ENCODE measurements around the gene SAP30BP. TPM values are rescaled to one million over a fixed set of nuclear protein-coding genes. Genes with fewer than 3 reads are reported as not detected.

The SAP30BP gene
- total and polyA plus RNA-seq, 2 of the 8 experiments (the other 6 are each of a cell fraction or from before 2014, with no cell fraction given), result 63.3 to 79.9 TPM

DNA sequence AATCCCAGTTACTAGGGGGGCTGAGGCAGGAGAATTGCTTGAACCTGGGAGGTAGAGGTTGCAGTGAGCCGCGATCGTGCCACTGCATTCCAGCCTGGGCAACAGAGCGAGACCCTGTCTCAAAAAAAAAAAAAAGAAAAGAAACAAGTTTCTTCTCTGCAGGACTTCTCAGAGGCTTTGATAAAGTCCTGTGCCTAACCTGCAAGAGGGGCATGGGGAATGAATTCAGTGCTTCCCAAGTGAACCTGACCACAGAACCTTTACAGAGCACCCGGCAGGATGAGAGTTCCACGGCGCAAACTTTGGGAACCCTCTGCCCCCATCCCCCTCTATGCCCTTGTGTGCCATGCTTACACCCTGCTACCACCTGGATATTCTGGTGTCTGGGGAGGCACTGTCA, 72.0 kb downstream of the SAP30BP start:
- Histone ChIP-seq H3K79me1 (ENCODE audit: low read depth, low read length) (no peaks in the 10 kb centered on the region), H3K23ac (ENCODE audit: insufficient read length) (no peak overlapping the region), H3K14ac (ENCODE audit: insufficient read length) (no peak overlapping the region), H3K4me1 (replicated peaks in 1 of 4; ENCODE audit: control insufficient read depth in 3 of 4, insufficient read depth in 4 of 4, low read length in 3 of 4) (no peaks in the 10 kb centered on the region), H2AFZ (ENCODE audit: low read length) (no peak overlapping the region), H3K27me3 (replicated peaks in 1 of 4; ENCODE audit: control insufficient read depth in 3 of 4, extremely low read depth in 1 of 4, insufficient read depth in 3 of 4, low read length in 3 of 4) (no peaks in the 10 kb centered on the region), H4K20me1 (replicated peaks in 1 of 2; ENCODE audit: control insufficient read depth in 1 of 2, insufficient read depth in 2 of 2, low read length in 2 of 2) (peaks cover 0 to 2% of the 10 kb centered on the region in 2 experiments), H3K9me3 (ENCODE audit: insufficient read depth in 2 of 2, low read depth in 1 of 2, low read length in 1 of 2) (no peaks in the 10 kb centered on the region), H2BK12ac (ENCODE audit: low read depth, low read length) (no peak overlapping the region), H3K36me3 (ENCODE audit: control insufficient read depth in 2 of 4, insufficient read depth in 4 of 4, low read length in 3 of 4) (no peaks in the 10 kb centered on the region), H2AK5ac (ENCODE audit: low read depth, low read length) (no peak overlapping the region), H2BK5ac (ENCODE audit: low read depth, low read length) (no peak overlapping the region), H3K4ac (replicated peaks; ENCODE audit: insufficient read length, low read depth, low read length) (no peak overlapping the region), H3K27ac (ENCODE audit: low read depth, low read length) (no peak overlapping the region; the same call in 1 of the 2 replicates), H2BK20ac (ENCODE audit: low read length) (no peak overlapping the region), H3K4me2 (ENCODE audit: insufficient read depth in 1 of 2, low read depth in 2 of 2, low read length in 2 of 2) (no peak overlapping the region), H3K23me2 (ENCODE audit: low read depth, low read length) (no peaks in the 10 kb centered on the region), H2BK120ac (replicated peaks; ENCODE audit: low read depth, low read length) (no peak overlapping the region), H4K5ac (ENCODE audit: insufficient read length, low read depth, low read length) (no peak overlapping the region), H4K91ac (replicated peaks; ENCODE audit: insufficient read length, low read length) (no peak overlapping the region), H4K8ac (ENCODE audit: extremely low read depth, insufficient read depth, low read length) (no peak overlapping the region), H3K56ac (replicated peaks; ENCODE audit: insufficient read length, low read depth, low read length) (no peak overlapping the region), H3K79me2 (ENCODE audit: control insufficient read depth in 1 of 2, insufficient read depth in 2 of 2, low read length in 2 of 2) (no peaks in the 10 kb centered on the region), H3K18ac (ENCODE audit: extremely low read depth, low read length) (no peak overlapping the region), H2BK15ac (ENCODE audit: low read length) (no peak overlapping the region), H3K9ac (replicated peaks in 1 of 4; ENCODE audit: extremely low read depth in 1 of 4, low read depth in 3 of 4, low read length in 3 of 4) (no peak overlapping the region), H3K4me3 (ENCODE audit: extremely low read depth in 1 of 4, insufficient read depth in 2 of 4, low read depth in 3 of 4, low read length in 4 of 4) (no peak overlapping the region)
- FAIRE-seq, result no peak
- ChIA-PET CTCF (ENCODE audit: partially characterized antibody) (interaction anchor here (0.6 to 12.3 kb wide), 13 partner anchors 9 to 634 kb away, joined by 3 to 312 read pairs (median 5); partner anchors contain the start of genes ITGB4 and SMIM5), POLR2A (ENCODE audit: partially characterized antibody) (interaction anchor here (0.7 to 1.5 kb wide), 2 partner anchors 12 to 13 kb away, joined by 3 read pairs; no protein-coding TSS in a partner anchor)
- WGBS, 2 experiments (ENCODE audit: extremely low coverage in 1 of 2, insufficient coverage in 1 of 2, insufficient read length in 1 of 2, insufficient replicate concordance in 2 of 2, low coverage in 1 of 2, low lambda C conversion rate in 2 of 2, missing lambda C conversion rate in 1 of 2), result 96% methylated on average over 7 of the region's 7 CpGs; no CpG with 5 or more reads in 1 of the 2 experiments
- DNase-seq (ENCODE audit: low read depth in 1 of 2, low spot score in 2 of 2), result no peak
- TF ChIP-seq FOSL1 (IDR thresholded peaks at IDR 0.05; ENCODE audit: insufficient read depth, low read depth, low read length) (no peak), NRF1 (IDR thresholded peaks at IDR 0.05; ENCODE audit: low read depth, low read length) (no peak), BACH1 (IDR thresholded peaks at IDR 0.05; ENCODE audit: low read length) (no peak), CHD1 (IDR thresholded peaks at IDR 0.05; ENCODE audit: low read depth, low read length) (no peak), SP2 (IDR thresholded peaks at IDR 0.05; ENCODE audit: low read length) (no peak), ASH2L (IDR thresholded peaks at IDR 0.05; ENCODE audit: low read length) (no peak), ATF3 (IDR thresholded peaks at IDR 0.05; ENCODE audit: insufficient read depth, low read depth, low read length) (no peak), SP1 (IDR thresholded peaks at IDR 0.05; ENCODE audit: low read depth, low read length) (no peak), SRF (IDR thresholded peaks at IDR 0.05; ENCODE audit: low read depth, low read length) (no peak), RBBP5 (IDR thresholded peaks at IDR 0.05; ENCODE audit: borderline replicate concordance, low read depth, low read length) (no peak), JUND (IDR thresholded peaks at IDR 0.05; ENCODE audit: low read length) (no peak), RAD21 (IDR thresholded peaks at IDR 0.05 in 1 of 2, conservative IDR thresholded peaks at IDR 0.05 in 1 of 2; ENCODE audit: low read depth in 2 of 2, low read length in 2 of 2) (no peak)
- TF ChIP-seq, protein P1, sequence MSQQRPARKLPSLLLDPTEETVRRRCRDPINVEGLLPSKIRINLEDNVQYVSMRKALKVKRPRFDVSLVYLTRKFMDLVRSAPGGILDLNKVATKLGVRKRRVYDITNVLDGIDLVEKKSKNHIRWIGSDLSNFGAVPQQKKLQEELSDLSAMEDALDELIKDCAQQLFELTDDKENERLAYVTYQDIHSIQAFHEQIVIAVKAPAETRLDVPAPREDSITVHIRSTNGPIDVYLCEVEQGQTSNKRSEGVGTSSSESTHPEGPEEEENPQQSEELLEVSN (IDR thresholded peaks at IDR 0.05), result no peak

Measured in H1 (cell line).